ENCODE data around the gene TCF20. TPM values are rescaled to one million over a fixed set of nuclear protein-coding genes. Genes with fewer than 3 reads are reported as not detected.

Gene TCF20
- total RNA-seq, 4 donors from 2014 or later = 40.2 to 52.5 (median 41.0) TPM

- TF ChIP-seq CTCF (IDR thresholded peaks at IDR 0.05) (peak in 1 of 6 experiments; percentile 10), POLR2A (IDR thresholded peaks at IDR 0.05) (no peak)
- H3K27me3 ChIP-seq = peaks cover 0 to 7% (median 0%) of the 10 kb centered on the region in 4 donors
- intact Hi-C loops (cut with DNase I) = no loop called here
- no peaks in the 10 kb centered on the region for H3K9me3 ChIP-seq
- H3K4me1 ChIP-seq = peaks cover 28 to 56% (median 31%) of the 10 kb centered on the region in 3 donors
- no peak overlapping the region for H3K4me3 ChIP-seq
- no peak for DNase-seq
- H3K27ac ChIP-seq = no peak overlapping the region
- H3K36me3 ChIP-seq = no peaks in the 10 kb centered on the region
- 40 to 45% methylated on average over 5 to 7 of the region's 7 CpGs for WGBS, 2 donors
Measured at GRCh38 chr22:42313204-42313603, 42.8 kb upstream of the TCF20 start.

- Histone ChIP-seq H3K4me3 (no peak overlapping the region), H3K4me1 (peaks cover 10 to 28% (median 14%) of the 10 kb centered on the region in 3 donors), H3K27ac (no peak overlapping the region), H3K9me3 (no peaks in the 10 kb centered on the region), H3K27me3 (peaks cover 0 to 7% (median 0%) of the 10 kb centered on the region in 4 donors), H3K36me3 (no peaks in the 10 kb centered on the region)
- 70 to 76% methylated on average over 8 to 12 of the region's 16 CpGs for WGBS, 2 donors
- no peak for DNase-seq
- no peak for TF ChIP-seq POLR2A (IDR thresholded peaks at IDR 0.05)
- TF ChIP-seq CTCF (IDR thresholded peaks at IDR 0.05) = no peak
- intact Hi-C loops (cut with DNase I) = no loop called here
Measured at GRCh38 chr22:42310291-42311015, 40.0 kb upstream of the TCF20 start.

- 100% methylated on average over 3 of the region's 3 CpGs; no CpG with 5 or more reads in 1 of the 2 donors for WGBS, 2 donors
- intact Hi-C loops (cut with DNase I) = no loop called here
Measured at GRCh38 chr22:42309865-42310264, 39.4 kb upstream of the TCF20 start.

GRCh38 chr22:42308892-42309468, 38.5 kb upstream of the TCF20 start:
- WGBS, 2 donors = 87 to 91% methylated on average over 7 to 15 of the region's 17 CpGs
- DNase-seq = no peak
- no peak for TF ChIP-seq POLR2A (IDR thresholded peaks at IDR 0.05)
- TF ChIP-seq CTCF (IDR thresholded peaks at IDR 0.05) = no peak
- Histone ChIP-seq H3K9me3 (no peaks in the 10 kb centered on the region), H3K36me3 (no peaks in the 10 kb centered on the region), H3K4me3 (no peak overlapping the region), H3K27me3 (peaks cover 0 to 17% (median 0%) of the 10 kb centered on the region in 4 donors), H3K4me1 (peaks cover 0 to 18% (median 3%) of the 10 kb centered on the region in 3 donors), H3K27ac (no peak overlapping the region)
- intact Hi-C loops (cut with DNase I) = no loop called here

More at GRCh38 chr22:42309865-42310264, 39.4 kb upstream of the TCF20 start:
- DNase-seq = no peak
- Histone ChIP-seq H3K4me3 (no peak overlapping the region), H3K27me3 (peaks cover 0 to 8% (median 0%) of the 10 kb centered on the region in 4 donors), H3K4me1 (peaks cover 8 to 22% (median 11%) of the 10 kb centered on the region in 3 donors), H3K36me3 (no peaks in the 10 kb centered on the region), H3K9me3 (no peaks in the 10 kb centered on the region), H3K27ac (no peak overlapping the region)
- TF ChIP-seq CTCF (IDR thresholded peaks at IDR 0.05) (no peak), POLR2A (IDR thresholded peaks at IDR 0.05) (no peak)
